LNCaP clone FGC (cell line): Measurements from ENCODE around the gene GLE1.
"Not testable (repeated sequence)": the region's sequence is repeated elsewhere in the genome, so short reads cannot be mapped to it uniquely, and the experiment has no call there.

Source experiments
- DNase-seq: peaks from one replicate; pipeline ENCODE4 v3.0.0-alpha.2; 2011; ENCODE audit warnings: low read depth
- H3K4me3 ChIP-seq: 2 replicates; pipeline ENCODE4 v1.5.1; 2011; ENCODE audit warnings: mild to moderate bottlenecking, low read depth, low read length, control low read depth
- CTCF ChIP-seq: IDR thresholded peaks from 2 replicates; pipeline ENCODE4 v1.5.1; 2012; ENCODE audit warnings: mild to moderate bottlenecking; ENCODE audit not compliant: control insufficient read depth, insufficient read depth; ENCODE audit errors: extremely low read depth

GLE1 gene

GRCh38 chr9:128505414-128505765, 871 bp downstream of the GLE1 start:
- no peak for DNase-seq
- TF ChIP-seq CTCF = no peak
- H3K4me3 ChIP-seq = peak overlapping the region; percentile 95

- peak overlapping the region; percentile 95 for H3K4me3 ChIP-seq
- DNase-seq = not testable (repeated sequence)
These were observed 1.4 kb downstream of the GLE1 start for GRCh38 chr9:128505906-128506305.

GRCh38 chr9:128512820-128513219, 8.3 kb downstream of the GLE1 start:
- no peak overlapping the region for H3K4me3 ChIP-seq
- no peak for DNase-seq
- no peak for TF ChIP-seq CTCF

GRCh38 chr9:128521956-128522355, 17.4 kb downstream of the GLE1 start:
- DNase-seq = no peak
- no peak for TF ChIP-seq CTCF
- H3K4me3 ChIP-seq = no peak overlapping the region

GRCh38 chr9:128523199-128523925, 18.8 kb downstream of the GLE1 start:
- no peak for TF ChIP-seq CTCF
- no peak overlapping the region for H3K4me3 ChIP-seq
- DNase-seq = no peak

- no peak for TF ChIP-seq CTCF
- H3K4me3 ChIP-seq = no peak overlapping the region
These were observed 22.2 kb downstream of the GLE1 start for GRCh38 chr9:128526720-128527119.

GRCh38 chr9:128528445-128529160, 24.1 kb downstream of the GLE1 start:
- no peak for DNase-seq
- H3K4me3 ChIP-seq = no peak overlapping the region
- no peak for TF ChIP-seq CTCF

More at GRCh38 chr9:128526720-128527119, 22.2 kb downstream of the GLE1 start:
- DNase-seq = no peak
